ENCODE results near the gene SMIM38.

SMIM38 gene

DNA sequence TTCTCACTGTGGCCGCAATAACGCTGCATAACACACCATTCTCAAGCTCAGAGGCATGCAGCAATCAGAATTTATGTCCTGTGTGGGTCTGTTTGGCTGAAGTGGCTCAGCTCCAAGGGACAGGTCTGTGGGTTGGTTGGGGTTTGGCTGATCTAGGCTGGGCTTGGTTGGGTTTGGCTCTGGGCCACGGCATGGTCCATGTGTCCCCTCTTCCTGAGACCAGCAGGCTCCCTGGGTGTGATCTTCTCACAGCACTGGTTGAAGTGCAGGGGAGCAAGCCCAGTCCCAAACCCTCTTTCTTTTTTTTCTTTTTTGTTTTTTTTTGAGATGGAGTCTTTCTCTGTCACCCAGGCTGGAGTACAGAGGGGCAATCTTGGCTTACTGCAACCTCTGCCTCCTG, 25.0 kb downstream of the SMIM38 start:
- no peak for DNase-seq (ENCODE audit: low read depth)

DNA sequence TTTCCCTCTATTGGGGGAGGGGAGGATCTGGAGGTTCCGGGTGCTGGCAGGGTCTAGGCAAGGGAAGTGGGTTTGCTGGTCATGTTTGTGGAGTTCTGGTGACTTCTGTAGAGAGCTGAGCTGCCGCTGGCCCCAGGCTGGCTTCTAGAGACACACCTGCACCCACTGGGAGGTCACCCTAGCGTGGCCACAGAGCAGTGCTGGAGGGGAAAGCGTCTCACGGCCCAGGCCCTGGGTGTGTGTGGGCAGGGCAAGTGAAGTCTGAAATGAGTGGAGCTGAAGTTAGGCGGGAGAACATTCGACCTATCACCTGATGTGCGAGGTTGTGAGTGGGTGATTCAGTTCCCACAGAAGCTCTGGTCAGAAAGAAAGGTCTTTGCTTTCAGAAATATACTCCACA, 27.9 kb downstream of the SMIM38 start:
- DNase-seq (ENCODE audit: low read depth), result no peak

DNA sequence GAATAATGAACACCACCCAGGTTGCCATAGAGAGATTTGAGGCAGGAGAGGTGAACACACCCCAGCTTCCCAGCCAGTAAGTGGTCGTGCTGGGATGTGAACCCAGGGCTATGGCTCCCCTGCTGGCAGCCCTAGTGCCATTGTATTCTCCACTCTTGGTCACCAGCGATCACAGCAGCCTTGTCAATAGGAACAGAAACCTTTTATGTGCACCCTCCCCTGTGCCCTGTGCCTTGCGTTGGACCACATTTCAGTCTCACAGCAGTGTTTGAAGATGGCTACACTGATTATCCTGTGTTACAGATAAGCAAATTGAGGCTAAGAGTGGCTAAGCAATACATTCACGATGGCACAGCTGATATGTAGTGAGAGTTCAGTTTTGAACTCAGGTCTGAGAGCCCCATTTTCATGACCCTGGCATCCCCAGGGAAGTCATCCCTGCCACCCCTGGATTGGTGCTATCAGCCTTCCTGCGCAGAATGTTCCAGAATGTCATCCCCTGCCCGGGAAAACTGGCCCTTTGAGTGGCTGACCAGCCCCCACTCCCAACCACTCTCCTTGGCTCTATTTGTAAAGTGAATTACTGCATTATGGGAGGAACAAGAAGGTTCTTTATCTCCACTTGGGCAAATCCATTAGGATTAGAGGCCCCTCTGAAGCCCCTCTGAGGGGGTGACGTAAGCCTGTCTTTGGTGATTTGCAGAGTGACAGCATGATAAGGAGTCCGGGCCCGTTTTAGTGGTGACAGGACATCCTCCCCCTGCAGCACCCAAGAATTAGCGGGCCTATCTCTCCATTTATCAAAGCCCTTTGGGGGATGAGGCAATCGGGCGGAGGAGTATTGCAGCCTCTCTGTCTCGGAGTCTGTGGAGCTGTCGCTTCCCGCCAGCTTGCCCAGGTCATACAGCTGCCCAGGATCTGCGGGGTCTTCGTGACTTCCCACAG, 30.9 kb downstream of the SMIM38 start:
- DNase-seq (ENCODE audit: low read depth), result no peak

DNA sequence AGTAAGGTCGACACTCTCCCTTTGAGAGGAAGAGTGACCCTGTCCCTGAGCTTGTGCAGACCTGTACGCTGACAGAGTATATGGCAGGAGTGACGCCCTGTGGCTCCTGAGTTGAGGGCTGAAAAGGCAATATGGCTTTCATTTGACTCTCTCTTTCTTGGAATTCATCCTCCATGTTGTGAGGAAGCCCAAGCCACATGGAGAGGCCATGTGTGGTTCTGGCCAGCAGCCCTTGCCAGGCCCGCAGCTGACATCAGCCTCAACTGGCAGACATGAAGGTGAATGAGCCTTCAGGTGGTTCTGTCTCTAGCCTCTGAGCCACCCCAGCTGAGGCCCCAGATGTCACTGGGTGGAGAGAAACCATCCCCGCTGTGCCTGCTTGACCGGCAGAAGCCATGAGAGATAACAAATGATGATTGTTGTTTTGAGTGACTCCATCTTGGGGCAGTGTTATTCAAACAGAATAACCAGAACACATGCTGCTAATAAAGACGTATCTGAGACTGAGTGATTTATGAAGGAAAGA, 31.9 kb downstream of the SMIM38 start:
- no peak for DNase-seq (ENCODE audit: low read depth)

DNA sequence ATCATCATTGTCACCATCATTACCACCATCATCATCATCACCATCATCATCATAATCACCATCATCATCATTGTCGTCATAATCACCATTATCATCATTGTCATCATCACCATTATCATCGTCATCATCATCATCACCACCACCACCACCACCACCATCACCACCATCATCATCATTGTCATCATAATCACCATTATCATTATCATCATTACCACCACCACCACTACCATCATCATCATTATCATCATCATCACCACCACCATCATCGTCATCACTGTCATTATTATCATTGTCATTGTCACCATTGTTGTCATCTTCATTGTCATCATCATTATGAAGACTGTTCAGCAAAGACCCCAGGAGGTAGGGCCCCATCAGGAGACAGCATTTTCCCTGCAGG, 33.3 kb downstream of the SMIM38 start:
- no peak for DNase-seq (ENCODE audit: low read depth)

DNA sequence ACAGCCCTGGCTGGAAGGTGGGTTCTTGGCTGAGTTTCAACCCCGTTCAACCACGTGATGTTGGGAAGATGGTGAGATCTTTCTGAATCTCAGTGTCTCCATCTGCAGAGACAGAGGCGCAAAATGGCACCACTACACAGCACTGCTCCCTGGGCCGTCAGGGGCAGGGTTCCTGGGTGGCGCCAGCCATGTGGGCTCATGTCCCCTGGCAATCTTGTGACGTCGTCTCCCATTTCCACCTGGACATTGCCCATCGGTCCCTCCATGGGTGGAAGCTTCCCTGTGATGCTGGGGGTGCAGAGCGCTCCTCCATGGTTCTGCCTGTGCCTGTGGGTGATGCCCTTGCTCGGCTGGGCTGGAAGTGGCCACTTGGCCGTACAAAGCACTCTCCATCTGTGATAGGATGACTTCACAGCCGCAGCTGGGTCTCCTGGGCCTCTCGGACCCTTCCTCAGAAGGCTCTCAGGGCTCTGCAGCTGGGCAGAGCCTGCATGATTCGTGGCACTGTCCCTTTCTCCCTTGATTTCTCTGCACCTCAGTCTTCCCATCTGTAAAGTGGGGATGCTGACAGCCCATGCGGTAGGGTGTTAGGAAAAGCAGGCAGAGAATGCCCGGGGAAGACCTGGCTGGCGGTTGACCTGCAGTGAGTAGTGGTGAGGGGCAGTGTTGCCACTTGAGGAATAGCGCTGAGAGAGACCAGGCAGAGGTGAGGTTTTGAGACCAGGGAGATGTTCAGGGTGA, 35.2 kb downstream of the SMIM38 start:
- no peak for DNase-seq (ENCODE audit: low read depth)

DNA sequence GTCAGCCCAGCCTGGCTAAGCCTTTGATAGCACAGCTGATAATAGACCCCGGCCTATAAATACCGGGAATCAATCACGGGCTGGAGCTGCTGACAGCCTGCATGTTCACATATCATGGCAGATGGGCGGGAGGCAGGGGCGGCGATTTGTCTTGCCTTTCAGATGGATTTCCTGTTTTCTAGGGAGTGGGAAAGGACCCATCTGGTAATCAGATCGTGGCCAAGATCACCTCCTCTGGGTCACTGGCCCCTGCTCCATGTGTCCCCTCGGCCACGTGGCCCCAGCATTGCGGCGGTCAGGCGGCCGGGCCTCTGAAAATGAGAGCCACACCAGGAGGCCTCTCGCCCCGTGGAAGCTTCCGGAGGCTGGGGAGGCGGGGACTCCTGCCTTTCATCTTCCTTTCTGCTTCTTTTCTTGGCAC, 36.6 kb downstream of the SMIM38 start:
- DNase-seq (ENCODE audit: low read depth), result no peak

DNA sequence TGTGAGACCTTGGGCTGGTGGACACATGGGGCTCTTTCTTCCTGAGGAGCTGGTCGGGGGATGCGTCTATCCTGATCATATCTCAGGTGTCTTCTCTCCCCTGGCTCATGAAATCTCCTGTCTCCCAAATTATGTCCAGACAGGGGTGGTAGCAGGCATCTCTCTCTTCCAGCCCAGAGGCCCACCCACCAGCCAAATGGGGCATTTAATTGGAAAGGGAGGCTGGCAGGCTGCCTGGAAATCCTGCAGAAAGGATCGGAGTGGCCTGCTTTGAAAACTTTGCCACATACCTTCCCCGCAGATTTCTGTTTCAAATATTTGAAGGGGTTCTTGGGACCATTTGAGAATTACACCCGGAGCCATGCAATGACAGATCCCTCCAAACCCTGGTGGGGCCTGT, 37.4 kb downstream of the SMIM38 start:
- DNase-seq (ENCODE audit: low read depth), result no peak

DNA sequence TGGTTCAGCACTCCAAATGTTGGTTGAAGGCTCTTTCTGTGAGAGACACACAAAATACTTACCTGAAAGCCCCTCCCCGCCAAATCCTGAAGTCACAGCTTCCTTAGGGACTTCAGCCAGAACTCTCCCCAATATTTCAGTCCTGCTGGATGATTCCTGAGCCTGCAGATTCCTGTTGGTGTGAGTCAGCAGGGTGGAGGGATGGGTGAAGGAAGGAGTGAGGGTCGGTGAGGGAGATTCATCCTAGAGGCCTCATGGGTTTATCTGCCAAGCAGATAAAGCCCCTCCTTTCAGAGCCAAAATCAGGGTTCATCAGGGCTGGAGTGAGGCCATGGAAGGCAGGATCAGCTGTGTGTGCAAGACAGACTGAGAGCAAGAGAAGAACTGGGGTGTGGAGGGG, 37.9 kb downstream of the SMIM38 start:
- no peak for DNase-seq (ENCODE audit: low read depth)

DNA sequence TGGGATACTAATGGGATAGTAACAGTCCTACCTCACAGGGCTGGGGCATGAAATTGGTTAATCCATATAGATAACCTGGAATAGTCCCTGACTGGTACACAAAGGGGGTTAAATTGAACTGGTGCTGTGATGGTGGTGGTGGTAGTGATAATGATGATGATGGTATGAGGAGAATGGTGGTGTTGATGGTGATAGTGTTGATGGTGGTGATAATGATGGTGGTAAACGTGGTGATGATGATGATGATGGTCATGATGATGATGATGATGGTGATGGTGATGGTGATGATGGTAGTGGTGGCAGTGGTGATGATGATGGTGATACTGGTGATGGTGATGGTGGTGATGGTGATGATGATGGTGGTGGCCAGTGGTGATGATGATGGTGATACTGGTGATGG, 38.7 kb downstream of the SMIM38 start:
- DNase-seq (ENCODE audit: low read depth), result no peak

DNA sequence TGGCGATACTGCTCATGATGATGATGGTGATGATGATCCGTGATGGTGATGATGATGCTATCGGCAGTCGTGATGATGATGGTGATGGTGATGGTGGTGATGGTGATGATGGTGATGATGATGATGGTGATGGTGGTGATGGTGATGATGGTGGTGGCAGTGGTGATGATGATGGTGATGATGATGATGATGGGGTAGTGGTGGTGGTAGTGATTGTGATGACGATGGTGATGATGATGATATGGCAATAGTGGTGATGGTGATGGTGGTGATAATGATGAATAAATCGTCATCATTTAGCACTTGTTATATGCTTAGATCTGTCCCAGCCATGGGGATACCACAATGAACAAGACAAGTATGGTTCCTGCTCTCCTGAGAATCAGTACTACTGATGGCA, 39.2 kb downstream of the SMIM38 start:
- no peak for DNase-seq (ENCODE audit: low read depth)

DNA sequence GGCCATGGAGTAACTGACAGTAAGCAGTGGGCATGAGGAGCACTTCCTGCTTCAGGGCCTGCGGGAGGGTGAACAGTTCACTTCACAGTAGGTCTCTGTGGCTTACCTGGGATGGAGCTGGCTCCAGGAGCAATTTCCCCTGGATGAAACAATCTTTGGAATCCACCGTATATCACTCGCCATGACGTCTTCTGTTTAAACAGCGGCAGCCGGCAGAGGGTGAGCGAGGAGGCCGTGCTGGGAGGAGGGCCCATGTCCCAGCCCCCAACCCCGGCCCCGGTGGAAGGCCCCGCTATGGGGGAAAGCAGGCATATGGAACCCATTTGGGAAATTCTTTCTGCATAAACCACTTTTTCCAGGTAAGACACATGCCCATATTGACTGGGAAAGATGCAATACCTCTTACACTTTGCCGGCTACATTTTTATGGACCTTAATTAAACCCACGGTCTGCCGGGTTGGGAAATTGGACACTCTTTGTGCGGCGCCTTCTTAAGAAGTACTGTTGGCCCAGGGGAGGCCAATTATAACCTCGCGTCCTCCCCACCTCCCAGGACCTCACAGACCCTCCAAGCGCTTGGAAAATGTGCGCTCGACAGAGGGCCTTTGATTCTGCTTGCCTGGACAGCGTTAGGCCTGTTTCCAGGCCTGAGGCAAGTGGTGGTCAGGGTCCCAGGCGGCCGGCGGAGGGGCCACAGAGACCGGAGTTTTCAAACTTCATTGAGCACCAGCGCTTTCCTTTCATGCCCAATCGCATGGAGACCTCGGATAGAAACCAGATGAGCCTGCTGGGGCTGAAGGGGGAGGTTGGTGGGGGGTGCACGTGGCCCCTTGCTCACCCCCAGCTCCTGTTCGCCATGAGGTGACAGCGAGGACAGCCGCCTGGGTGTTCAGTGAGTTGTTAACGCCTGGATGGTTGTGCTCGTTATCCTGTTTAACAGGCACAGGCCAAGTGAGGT, 40.4 kb downstream of the SMIM38 start:
- no peak for DNase-seq (ENCODE audit: low read depth)

DNA sequence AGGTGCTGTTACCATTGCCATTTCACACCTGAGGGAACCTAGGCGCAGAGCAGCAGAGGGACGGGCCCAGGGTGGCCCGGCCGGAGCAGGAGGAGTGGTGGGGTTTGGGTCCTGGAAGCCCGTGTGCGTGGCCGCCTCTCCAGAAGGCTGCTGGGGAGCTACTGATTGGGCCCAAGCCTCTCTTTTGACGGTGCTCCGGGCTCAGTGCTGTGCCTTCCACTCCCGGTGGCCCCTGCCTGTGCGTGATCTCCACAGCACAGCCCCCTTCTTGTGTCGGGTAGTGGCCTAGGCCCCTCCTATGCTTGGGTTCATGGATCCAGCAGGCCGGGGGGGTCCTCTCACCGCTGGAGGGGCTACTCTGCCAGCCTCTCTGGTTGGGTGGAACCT, 41.0 kb downstream of the SMIM38 start:
- DNase-seq (ENCODE audit: low read depth), result no peak

DNA sequence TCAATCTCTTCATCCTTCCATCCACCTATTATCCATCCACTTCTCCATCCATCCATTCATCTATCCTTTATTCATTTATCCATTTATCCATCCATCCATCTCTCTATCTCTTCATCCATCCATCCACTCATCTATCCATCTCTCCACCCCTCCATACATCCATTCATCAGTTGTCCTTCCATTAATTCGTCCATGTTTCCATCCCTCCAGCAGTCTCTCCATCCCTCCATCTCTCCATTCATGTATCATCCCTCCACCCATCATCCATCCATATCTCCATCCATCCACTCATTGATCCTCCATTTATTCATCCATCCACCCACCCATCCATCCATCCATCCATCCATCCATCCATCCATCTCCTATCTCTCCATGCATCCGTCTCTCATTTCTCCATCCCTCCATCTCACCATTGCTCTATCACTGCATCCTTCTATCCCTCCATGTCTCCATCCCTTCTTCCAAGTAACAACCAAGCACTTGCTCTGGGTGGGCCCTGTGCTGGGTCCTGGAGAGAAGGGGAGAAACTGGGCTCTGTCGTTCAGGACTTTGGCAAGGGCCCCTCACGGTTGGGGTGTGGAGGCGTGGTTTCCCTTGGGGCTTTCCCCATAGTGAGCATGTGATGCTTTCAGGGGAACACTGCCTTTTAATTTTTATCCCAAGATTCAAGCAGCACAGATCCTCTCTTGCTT, 43.3 kb downstream of the SMIM38 start:
- no peak for DNase-seq (ENCODE audit: low read depth)

DNA sequence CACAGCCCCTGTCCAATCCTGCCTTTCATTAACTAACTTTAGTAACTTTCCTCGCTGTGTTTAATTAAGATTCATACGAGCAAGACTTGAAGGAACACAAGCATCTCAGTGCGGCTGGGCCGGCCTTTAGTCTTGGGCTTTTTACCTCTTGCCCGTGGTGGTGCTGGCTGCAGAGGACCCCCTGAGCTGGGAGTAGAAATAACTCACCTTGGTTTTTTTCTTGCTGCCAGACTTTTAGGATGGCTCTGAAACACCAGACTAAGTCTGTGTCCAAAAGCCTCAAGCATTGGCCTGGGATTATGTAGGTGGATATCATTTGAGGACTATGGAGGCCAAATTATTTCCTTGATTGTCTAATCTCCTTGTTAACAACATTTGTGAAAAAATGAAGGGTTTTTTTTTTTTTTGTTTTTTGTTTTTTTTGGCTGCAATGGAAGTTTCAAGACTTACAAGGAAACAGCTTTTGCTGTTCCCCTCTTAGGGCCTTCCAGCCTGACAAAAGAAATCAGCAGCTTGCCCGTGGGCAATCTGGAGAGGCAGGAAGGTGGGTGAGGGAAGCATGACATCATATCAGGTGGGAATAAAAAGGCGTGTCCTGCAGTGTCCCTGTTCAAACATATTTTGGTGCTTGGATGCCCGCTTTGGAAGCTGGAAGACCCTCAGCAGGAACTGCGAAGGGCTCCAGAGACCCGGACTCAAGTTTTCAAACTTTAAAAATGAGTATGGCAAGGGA, 44.0 kb downstream of the SMIM38 start:
- DNase-seq (ENCODE audit: low read depth), result no peak

DNA sequence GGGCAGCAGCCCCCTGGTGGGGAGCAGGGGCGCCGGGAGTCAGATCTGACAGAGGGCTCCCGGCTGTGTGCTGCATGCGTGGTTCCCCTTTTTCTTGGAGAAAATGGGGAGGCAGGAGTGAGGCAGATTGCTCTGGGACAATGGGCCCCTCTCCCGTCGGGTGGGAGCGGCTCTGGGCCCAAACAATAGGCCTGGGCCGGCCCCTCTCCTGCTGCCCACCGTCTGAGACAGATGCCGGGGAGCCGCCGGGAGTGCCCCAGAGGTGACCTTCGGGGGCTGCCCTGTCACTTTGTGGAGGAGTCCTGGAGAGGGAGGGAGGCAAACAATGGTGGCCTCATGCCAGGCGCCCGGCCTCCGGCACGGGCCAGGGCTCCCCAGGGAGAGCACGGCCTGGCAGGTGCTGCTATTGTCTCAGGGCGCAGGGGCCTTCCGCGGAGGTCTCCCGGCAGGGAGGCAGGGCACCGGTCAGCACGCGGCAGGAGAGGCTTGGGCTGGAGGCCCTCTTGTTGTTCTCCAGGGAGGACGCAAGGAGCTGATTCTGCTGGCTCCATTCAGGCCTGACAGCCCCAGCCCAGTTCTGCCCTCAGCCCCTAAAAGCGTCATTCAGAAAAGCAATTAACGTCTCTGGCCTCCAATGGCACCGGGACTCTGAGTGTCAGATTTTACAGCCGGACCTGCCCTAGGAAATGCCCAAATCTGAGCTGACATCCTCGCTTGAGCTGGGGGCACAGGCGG, 44.8 kb downstream of the SMIM38 start:
- no peak for DNase-seq (ENCODE audit: low read depth)

DNA sequence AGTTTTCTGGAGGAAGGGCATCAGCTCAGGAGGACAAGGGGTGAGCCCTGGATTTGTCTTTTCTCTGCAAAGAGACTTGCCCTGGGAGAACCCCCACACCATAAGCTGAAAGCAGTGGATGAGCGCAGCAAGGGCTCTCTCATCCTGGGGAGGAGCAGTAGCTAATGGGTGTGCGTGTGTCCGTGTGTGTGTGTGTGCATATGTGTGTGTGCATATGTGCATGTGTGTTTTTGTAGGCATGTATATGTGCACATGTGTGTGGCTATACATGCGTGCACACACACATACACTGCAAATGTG, 45.3 kb downstream of the SMIM38 start:
- no peak for DNase-seq (ENCODE audit: low read depth)

DNA sequence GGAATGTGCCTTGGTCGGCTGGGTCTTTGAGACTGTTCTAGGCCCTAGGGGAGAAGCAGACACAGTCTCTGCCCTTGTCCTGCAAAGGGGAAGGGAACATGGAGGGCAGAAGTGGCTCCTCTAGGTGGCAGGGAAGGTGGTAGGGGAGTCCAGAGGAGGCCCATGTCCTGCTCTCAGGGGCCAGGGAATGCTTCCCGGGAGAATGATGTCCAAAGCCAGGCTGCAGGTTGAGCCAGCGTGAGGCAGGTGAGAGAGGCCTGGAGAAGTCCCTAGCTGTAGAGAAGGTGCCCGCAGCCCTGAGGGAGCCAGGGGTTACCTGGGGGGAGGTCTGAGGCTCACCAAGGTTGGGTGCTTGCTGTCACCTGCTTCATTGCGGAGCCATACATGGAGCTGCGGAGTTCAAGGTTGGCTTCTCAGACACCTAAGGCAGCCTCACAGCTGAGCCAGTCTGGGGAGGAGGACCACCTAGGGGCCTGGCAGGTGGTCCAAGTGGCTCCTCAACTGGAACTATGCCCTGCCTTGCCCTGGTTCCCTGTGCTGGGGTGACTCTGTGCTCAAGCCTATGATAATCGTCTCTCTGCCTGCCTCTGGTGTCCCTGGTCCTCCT, 46.1 kb downstream of the SMIM38 start:
- no peak for DNase-seq (ENCODE audit: low read depth)

DNA sequence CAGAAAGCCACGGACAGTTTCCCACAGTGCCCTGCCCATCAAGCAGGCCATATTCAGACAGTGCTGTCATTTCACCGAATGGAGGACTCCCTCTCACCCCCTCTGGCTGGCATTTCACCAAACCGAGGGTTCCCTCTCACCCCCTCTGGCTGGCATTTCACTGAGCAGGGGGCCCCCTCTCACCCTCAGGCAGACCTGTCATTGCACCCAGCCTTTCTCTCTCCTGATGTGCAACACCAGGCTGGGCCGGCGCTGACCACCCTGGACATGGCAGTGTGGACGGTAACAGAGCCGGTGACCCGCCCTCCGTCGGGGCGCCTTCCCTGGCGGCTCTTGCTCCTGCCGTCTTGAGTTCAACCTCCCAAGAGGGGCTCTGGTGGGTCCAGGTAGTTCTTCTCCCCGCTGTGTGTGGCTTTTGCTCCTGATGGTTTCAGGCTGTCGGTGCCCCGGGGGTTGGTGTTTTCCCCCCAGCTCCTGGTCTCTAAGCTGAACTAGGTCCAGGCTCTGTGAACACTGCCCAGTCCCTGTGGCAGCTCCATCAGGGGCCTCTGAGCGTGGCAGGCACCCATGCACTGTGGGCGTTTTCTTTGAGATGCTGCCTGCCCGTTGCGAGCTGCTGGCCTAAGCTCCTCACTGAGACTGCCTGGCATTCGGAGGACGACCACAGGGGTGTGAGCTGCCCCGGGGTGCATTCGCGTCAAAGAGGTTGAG, 46.9 kb downstream of the SMIM38 start:
- no peak for DNase-seq (ENCODE audit: low read depth)
